Measurements from ENCODE around the gene COL6A1.

Gene COL6A1

GRCh38 chr21:45937721-45938452 is 43.7 kb upstream of the COL6A1 start:
- no peak overlapping the region for H3K4me3 ChIP-seq (ENCODE audit: low read depth, low read length)
- no peak for DNase-seq (ENCODE audit: low read depth)
- no peak for TF ChIP-seq CTCF (IDR thresholded peaks at IDR 0.05; ENCODE audit: low read depth, low read length, missing control alignments)

- no peak for TF ChIP-seq CTCF (IDR thresholded peaks at IDR 0.05; ENCODE audit: low read depth, low read length, missing control alignments)
These were observed 43.2 kb upstream of the COL6A1 start for GRCh38 chr21:45938453-45938755.

DNA sequence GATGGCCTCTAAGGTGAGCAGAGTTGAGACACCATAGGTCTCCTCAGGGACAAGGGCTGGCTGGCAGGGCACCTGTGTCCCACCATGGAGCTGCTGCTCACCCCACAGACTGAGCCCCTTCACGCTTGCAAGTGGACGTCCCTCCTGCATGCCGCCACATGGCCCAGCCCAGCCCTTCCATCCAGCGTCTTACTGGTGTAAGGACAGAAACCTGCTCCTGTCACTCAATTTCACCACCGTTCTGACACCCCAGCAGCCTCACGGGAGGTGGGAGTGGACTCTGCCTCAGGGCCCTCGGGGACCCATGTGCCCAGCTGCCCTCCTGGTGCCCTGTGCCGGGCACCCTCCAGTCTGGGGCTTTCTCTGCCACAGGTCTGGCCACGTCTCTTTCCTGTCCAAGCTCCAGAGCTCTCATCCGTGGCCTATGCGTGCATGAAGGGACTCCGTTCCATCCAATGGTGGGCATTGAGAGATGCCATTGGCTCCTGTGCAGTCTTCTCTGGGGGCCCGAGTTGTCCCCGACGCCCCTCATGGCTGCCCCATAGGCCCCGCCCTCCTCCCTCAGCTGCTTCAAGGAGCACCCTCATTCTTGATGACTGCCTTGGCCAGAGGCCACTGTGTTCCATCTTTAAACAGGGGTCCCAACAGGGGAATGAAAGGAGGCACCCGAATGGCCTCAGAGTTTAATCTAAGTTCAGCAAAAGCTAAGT is 42.6 kb upstream of the COL6A1 start:
- no peak for TF ChIP-seq CTCF (IDR thresholded peaks at IDR 0.05; ENCODE audit: low read depth, low read length, missing control alignments)
- DNase-seq (ENCODE audit: low read depth), result no peak
- H3K4me3 ChIP-seq (ENCODE audit: low read depth, low read length), result no peak overlapping the region

More at GRCh38 chr21:45938453-45938755, 43.2 kb upstream of the COL6A1 start:
- DNase-seq (ENCODE audit: low read depth), result no peak
- no peak overlapping the region for H3K4me3 ChIP-seq (ENCODE audit: low read depth, low read length)

DNA sequence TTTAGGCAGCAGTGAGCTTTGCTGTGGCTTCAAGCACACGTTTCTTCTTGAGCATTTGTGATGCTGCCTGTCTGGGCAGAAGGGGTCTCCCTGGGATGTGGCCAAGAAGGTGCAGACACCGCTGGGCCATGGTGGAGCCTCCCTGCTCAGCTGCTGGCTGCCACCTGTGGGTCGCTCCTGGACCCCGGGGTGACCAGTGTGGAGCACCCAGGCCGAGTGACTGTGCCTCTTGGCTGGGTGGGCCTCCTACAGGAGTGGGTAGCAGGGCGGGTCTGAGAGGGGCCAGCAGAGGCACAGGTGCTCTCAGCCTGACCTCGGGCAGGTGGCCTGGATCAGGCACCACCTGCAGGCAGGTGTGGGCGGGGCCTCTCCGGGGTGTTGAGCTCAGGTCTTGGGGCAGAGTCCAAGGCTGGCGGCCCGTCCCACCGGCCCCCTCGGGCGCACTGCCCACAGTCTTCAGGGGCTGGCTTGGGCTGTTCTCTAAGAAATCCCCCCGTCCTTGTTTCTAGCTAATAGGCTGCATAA is 42.0 kb upstream of the COL6A1 start:
- no peak for TF ChIP-seq CTCF (IDR thresholded peaks at IDR 0.05; ENCODE audit: low read depth, low read length, missing control alignments)
- no peak overlapping the region for H3K4me3 ChIP-seq (ENCODE audit: low read depth, low read length)
- no peak for DNase-seq (ENCODE audit: low read depth)

- H3K4me3 ChIP-seq (ENCODE audit: low read depth, low read length), result no peak overlapping the region
- no peak for DNase-seq (ENCODE audit: low read depth)
- no peak for TF ChIP-seq CTCF (IDR thresholded peaks at IDR 0.05; ENCODE audit: low read depth, low read length, missing control alignments)
These were observed 41.5 kb upstream of the COL6A1 start for GRCh38 chr21:45940091-45940490.

DNA sequence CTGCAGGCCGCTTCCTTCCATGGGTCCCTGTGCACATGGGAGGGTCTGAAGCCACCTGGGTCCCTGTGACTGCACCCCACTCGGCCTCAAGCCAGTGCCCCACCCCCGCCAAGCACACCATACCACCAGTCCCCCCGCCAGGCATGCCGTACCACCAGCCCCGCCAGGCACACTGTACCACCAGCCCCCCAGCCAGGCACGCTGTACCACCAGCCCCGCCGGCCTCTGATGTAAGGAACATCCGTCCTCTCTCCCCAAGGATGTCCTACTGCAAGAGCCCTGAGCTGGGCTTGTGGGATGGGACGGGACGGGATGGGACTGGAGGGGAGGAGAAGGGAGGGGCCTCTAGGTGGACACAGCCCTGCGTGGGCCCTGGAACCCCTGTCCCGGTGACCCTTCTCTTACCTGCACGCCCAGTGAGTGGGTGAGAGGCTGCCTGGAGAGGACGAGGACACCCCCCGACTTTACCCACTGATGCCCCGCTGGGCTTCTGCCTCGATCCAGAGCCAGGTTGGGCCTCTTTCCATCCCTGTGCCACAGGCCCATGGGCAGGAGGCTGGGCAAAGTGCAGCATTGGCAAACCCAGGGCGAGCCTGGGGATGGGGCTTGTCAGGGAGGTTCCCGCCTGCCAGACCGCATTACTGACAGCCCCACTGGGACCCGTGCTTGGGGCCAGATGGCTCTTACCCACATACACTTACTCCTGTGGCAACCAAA is 40.8 kb upstream of the COL6A1 start:
- no peak overlapping the region for H3K4me3 ChIP-seq (ENCODE audit: low read depth, low read length)
- TF ChIP-seq CTCF (IDR thresholded peaks at IDR 0.05; ENCODE audit: low read depth, low read length, missing control alignments), result no peak
- DNase-seq (ENCODE audit: low read depth), result no peak
